Measurements from ENCODE around the gene RPUSD1. TPM values are rescaled to one million over a fixed set of nuclear protein-coding genes. Genes with fewer than 3 reads are reported as not detected.

The RPUSD1 gene
- polyA plus RNA-seq, 1 of the 3 experiments (the other 2 are of a cell fraction), result 27.7 TPM

DNA sequence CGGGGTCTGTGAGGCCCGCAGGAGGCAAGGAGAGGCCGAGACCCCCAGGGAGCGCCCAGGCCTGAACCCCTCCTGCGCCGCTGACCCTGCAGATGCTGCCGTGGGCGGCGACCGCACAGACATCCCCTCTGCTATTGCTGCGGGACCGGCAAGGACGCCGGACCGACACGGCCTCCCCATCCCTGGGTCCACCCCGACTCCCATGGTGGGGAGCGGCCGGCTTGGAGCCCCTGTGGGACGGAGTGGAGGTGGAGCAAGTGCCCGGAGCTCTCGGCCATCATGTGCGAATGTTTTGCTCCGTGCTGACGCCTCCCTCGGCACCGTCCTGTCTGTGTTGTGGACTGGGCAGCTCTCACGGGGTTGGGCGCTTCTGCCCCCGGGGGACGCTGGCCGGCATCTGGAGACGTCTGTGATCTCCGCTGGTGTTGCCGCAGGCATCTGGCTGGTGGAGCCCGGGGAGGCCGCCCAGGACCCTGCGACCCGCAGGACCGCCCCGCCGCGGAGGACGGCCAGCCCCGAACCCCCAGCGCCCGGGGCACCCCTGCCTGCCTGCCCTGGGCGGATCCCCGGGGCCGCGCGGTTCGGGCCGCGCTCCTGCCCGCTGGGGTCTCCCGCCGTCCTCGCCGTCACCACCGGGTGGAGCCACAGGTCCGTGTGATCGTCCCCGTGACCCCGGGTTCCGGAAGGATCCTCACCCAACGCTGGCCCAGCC is 25.2 kb upstream of the RPUSD1 start (continued):
- TF ChIP-seq MXI1 (IDR thresholded peaks at IDR 0.05; ENCODE audit: low read depth, low read length) (no peak), NFIC (IDR thresholded peaks at IDR 0.05; ENCODE audit: borderline replicate concordance) (no peak), YY1 (IDR thresholded peaks at IDR 0.05; ENCODE audit: low read depth) (no peak), FOXJ3 (CRISPR knock-in tag; IDR thresholded peaks at IDR 0.05) (no peak), USF2 (IDR thresholded peaks at IDR 0.05; ENCODE audit: borderline replicate concordance, low read depth, low read length) (no peak), EP300 (IDR thresholded peaks at IDR 0.05; ENCODE audit: borderline replicate concordance in 1 of 2, low read depth in 1 of 2, low read length in 1 of 2) (no peak), CHD2 (IDR thresholded peaks at IDR 0.05; ENCODE audit: low read length, partially characterized antibody) (no peak), NRF1 (IDR thresholded peaks at IDR 0.05; ENCODE audit: low read depth, low read length) (no peak)
- TF ChIP-seq, protein P1, sequence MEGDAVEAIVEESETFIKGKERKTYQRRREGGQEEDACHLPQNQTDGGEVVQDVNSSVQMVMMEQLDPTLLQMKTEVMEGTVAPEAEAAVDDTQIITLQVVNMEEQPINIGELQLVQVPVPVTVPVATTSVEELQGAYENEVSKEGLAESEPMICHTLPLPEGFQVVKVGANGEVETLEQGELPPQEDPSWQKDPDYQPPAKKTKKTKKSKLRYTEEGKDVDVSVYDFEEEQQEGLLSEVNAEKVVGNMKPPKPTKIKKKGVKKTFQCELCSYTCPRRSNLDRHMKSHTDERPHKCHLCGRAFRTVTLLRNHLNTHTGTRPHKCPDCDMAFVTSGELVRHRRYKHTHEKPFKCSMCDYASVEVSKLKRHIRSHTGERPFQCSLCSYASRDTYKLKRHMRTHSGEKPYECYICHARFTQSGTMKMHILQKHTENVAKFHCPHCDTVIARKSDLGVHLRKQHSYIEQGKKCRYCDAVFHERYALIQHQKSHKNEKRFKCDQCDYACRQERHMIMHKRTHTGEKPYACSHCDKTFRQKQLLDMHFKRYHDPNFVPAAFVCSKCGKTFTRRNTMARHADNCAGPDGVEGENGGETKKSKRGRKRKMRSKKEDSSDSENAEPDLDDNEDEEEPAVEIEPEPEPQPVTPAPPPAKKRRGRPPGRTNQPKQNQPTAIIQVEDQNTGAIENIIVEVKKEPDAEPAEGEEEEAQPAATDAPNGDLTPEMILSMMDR (IDR thresholded peaks at IDR 0.05), result peak; percentile 68

DNA sequence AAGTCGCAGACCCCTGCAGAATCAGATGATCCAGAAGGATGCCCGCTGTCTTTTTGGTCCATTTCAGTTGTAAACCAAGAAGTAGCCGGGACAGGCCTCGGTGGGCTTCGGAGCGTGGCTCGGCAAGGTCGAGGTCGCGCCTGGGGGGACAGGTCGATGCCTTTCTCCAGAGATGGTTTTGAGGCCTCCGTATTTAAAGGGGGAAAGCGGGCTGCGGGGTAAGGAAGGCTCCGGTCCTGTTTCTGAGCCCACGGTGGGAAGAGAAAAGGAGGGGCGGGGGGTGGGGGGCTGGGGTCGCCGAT is 19.9 kb upstream of the RPUSD1 start:
- POLR2A ChIA-PET, result no interaction called here
- H4K20me1 ChIP-seq (ENCODE audit: insufficient read depth), result no peaks in the 10 kb centered on the region

More for the DNA sequence above, 19.9 kb upstream of the RPUSD1 start:
- H3K9ac ChIP-seq, result peak overlapping the region; percentile 53; the same call in 1 of the 2 replicates
- no peaks in the 10 kb centered on the region for H3K27me3 ChIP-seq (ENCODE audit: insufficient read depth)
- H3K9me2 ChIP-seq, result no peaks in the 10 kb centered on the region
- TF ChIP-seq EZH2phosphoT487 (IDR thresholded peaks at IDR 0.05; ENCODE audit: borderline replicate concordance, low read depth) (no peak), USF1 (IDR thresholded peaks at IDR 0.05; ENCODE audit: borderline replicate concordance, low read depth) (no peak), EP300 (IDR thresholded peaks at IDR 0.05; ENCODE audit: borderline replicate concordance in 1 of 2, low read depth in 1 of 2, low read length in 1 of 2) (no peak), SMC3 (IDR thresholded peaks at IDR 0.05; ENCODE audit: low read depth, low read length) (no peak), RAD21 (IDR thresholded peaks at IDR 0.05; ENCODE audit: low read length) (no peak), RFX5 (IDR thresholded peaks at IDR 0.05; ENCODE audit: low read length) (no peak), NFIC (IDR thresholded peaks at IDR 0.05; ENCODE audit: borderline replicate concordance) (no peak), FOSL2 (IDR thresholded peaks at IDR 0.05; ENCODE audit: borderline replicate concordance, low read depth) (no peak), FOXJ3 (CRISPR knock-in tag; IDR thresholded peaks at IDR 0.05) (no peak)
- TF ChIP-seq, protein P2, sequence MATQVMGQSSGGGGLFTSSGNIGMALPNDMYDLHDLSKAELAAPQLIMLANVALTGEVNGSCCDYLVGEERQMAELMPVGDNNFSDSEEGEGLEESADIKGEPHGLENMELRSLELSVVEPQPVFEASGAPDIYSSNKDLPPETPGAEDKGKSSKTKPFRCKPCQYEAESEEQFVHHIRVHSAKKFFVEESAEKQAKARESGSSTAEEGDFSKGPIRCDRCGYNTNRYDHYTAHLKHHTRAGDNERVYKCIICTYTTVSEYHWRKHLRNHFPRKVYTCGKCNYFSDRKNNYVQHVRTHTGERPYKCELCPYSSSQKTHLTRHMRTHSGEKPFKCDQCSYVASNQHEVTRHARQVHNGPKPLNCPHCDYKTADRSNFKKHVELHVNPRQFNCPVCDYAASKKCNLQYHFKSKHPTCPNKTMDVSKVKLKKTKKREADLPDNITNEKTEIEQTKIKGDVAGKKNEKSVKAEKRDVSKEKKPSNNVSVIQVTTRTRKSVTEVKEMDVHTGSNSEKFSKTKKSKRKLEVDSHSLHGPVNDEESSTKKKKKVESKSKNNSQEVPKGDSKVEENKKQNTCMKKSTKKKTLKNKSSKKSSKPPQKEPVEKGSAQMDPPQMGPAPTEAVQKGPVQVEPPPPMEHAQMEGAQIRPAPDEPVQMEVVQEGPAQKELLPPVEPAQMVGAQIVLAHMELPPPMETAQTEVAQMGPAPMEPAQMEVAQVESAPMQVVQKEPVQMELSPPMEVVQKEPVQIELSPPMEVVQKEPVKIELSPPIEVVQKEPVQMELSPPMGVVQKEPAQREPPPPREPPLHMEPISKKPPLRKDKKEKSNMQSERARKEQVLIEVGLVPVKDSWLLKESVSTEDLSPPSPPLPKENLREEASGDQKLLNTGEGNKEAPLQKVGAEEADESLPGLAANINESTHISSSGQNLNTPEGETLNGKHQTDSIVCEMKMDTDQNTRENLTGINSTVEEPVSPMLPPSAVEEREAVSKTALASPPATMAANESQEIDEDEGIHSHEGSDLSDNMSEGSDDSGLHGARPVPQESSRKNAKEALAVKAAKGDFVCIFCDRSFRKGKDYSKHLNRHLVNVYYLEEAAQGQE (IDR thresholded peaks at IDR 0.05; ENCODE audit: low read depth, low read length), result no peak
- TF ChIP-seq, protein P3, sequence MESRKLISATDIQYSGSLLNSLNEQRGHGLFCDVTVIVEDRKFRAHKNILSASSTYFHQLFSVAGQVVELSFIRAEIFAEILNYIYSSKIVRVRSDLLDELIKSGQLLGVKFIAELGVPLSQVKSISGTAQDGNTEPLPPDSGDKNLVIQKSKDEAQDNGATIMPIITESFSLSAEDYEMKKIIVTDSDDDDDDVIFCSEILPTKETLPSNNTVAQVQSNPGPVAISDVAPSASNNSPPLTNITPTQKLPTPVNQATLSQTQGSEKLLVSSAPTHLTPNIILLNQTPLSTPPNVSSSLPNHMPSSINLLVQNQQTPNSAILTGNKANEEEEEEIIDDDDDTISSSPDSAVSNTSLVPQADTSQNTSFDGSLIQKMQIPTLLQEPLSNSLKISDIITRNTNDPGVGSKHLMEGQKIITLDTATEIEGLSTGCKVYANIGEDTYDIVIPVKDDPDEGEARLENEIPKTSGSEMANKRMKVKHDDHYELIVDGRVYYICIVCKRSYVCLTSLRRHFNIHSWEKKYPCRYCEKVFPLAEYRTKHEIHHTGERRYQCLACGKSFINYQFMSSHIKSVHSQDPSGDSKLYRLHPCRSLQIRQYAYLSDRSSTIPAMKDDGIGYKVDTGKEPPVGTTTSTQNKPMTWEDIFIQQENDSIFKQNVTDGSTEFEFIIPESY (IDR thresholded peaks at IDR 0.05; ENCODE audit: borderline replicate concordance, low read depth), result no peak
- H3K27ac ChIP-seq (ENCODE audit: low read depth in 2 of 2, low read length in 1 of 2), result peak overlapping the region in 1 of 2 experiments; percentile 51; a peak in 1 of 4 replicates
- WGBS (ENCODE audit: low lambda C conversion rate), result 19% methylated on average over 19 of the region's 19 CpGs
- DNase-seq, result no peak
- peak overlapping the region; percentile 86 for H2AFZ ChIP-seq (ENCODE audit: low read depth)
- no peaks in the 10 kb centered on the region for H3K36me3 ChIP-seq (replicated peaks in 1 of 2; ENCODE audit: control insufficient read depth in 1 of 2, insufficient read depth in 2 of 2, low read length in 1 of 2)
- no peaks in the 10 kb centered on the region for H3F3A ChIP-seq (replicated peaks; ENCODE audit: insufficient read depth)
- peak overlapping the region; percentile 82 to 94 for H3K4me3 ChIP-seq (ENCODE audit: low read depth in 2 of 2, low read length in 1 of 2)
- CTCF ChIA-PET, result interaction anchor here (1.5 kb wide), 1 partner anchor 250 kb away, joined by 4 read pairs; no protein-coding TSS in a partner anchor
- H3K79me2 ChIP-seq (ENCODE audit: insufficient read depth), result peaks cover 4% of the 10 kb centered on the region
- H3K4me2 ChIP-seq, result peak overlapping the region; percentile 83
- no peaks in the 10 kb centered on the region for H3K9me3 ChIP-seq
- peaks cover 0 to 18% of the 10 kb centered on the region in 2 experiments; a peak in 1 of 4 replicates for H3K4me1 ChIP-seq (ENCODE audit: control insufficient read depth in 1 of 2, insufficient read depth in 2 of 2, low read depth in 1 of 2, low read length in 1 of 2)
